Measurements from ENCODE around the gene NCAM1.

DNA sequence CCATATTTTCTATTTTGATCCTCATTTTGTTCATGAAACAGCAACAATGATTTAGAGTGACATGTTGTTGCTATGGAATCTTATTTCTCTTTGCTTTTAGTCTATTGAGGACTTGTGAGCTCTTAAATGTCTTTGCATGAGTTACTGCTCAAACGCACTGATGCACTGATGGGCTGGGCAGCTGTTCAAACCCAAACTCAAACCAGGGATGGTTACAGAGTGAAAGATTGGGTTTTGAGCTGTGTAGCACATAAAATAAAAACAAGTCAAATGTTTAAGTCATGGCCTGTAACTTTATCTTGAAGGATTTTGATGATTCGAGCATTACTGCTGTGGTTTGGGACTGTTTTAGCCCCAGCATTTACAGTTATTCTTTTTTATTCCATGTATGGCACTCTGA, 20.1 kb upstream of the NCAM1 start:
- TF ChIP-seq, protein P1, sequence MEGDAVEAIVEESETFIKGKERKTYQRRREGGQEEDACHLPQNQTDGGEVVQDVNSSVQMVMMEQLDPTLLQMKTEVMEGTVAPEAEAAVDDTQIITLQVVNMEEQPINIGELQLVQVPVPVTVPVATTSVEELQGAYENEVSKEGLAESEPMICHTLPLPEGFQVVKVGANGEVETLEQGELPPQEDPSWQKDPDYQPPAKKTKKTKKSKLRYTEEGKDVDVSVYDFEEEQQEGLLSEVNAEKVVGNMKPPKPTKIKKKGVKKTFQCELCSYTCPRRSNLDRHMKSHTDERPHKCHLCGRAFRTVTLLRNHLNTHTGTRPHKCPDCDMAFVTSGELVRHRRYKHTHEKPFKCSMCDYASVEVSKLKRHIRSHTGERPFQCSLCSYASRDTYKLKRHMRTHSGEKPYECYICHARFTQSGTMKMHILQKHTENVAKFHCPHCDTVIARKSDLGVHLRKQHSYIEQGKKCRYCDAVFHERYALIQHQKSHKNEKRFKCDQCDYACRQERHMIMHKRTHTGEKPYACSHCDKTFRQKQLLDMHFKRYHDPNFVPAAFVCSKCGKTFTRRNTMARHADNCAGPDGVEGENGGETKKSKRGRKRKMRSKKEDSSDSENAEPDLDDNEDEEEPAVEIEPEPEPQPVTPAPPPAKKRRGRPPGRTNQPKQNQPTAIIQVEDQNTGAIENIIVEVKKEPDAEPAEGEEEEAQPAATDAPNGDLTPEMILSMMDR (conservative IDR thresholded peaks at IDR 0.05; ENCODE audit: low read depth, low read length): no peak
- TF ChIP-seq EZH2 (IDR thresholded peaks at IDR 0.05; ENCODE audit: borderline replicate concordance, low read depth, low read length, poor library complexity, severe bottlenecking): no peak
